Measurements from ENCODE around the gene AP1S1.
"Not testable (repeated sequence)": the region's sequence is repeated elsewhere in the genome, so short reads cannot be mapped to it uniquely, and the experiment has no call there.

Gene AP1S1

DNA sequence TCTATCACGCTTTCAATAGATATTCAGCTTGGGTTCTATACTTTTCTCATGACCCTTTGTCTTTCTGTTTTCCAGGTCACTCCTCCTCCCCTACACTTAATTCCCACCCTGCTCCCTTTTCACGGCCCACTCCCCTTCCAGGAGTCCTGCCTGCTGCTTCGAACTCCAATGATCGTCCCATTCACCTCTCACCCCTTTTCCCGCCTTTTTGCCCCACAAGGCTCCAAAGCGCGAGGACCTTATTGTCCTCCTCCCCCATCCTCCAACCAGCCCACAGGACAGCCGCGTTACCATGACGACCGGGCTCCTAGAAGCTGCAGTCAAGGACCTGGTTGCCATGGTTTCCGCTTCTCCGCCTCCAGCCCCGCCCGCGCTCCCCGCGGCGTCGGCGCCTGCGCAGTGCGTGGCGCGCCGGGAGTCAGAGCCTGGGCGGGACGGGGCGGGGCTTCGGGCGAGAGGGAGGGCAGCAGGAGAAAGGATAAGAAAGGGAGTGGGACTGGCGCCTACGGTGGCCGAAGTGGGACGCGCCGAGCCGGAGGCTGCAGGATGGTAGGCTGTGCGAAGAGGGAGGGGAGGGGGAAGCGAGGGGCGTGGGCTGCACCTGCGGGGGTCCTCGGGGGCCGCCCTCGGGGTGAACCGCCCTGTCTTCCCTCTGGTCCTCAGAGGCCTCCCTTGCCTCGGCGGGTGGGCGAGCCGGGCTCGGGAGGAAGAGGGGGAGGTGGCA, at the start of gene AP1S1:
TSS of gene AP1S1 (plus strand) at position 508 of the 724 bp plus-strand sequence. CDS start at position 547, 39 bp downstream.
- DNase-seq = peak; percentile 92

DNA sequence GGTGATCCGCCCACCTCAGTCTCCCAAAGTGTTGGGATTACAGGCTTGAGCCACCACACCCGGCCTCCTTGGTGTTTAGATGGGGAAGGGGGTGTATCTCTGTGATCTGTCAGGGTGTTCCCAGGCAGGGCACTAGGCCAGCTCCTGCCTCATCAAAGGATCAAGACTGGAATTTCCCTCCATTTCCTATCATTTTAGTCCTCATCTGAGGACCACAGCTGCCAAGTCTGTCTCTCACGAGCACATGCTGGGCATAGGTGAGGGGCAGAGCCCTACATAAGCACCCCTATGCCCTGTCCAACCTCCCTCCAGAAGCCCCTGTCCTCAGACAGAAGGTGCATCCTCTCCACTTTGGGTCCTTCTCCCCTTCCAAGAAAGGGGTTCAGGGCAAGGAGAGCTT, 49.5 kb upstream of the AP1S1 start:
- DNase-seq = no peak

DNA sequence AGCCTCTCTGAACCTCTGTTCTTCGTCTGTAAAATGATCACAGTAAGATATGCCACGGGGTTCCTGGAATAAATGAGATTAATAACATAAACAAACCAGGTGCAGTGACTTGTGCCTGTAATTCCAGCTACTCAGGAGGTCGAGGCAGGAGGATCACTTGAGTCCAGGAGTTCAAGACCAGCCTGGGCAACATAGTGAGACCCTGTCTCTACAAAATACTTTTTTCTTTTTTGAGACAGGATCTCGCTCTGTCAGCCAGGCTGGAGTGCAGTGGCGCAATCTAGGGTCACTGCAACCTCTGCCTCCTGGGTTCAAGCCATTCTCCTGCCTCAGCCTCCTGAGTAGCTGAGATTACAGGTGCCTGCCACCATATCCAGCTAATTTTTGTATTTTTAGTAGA, 49.0 kb upstream of the AP1S1 start:
- not testable (repeated sequence) for DNase-seq

DNA sequence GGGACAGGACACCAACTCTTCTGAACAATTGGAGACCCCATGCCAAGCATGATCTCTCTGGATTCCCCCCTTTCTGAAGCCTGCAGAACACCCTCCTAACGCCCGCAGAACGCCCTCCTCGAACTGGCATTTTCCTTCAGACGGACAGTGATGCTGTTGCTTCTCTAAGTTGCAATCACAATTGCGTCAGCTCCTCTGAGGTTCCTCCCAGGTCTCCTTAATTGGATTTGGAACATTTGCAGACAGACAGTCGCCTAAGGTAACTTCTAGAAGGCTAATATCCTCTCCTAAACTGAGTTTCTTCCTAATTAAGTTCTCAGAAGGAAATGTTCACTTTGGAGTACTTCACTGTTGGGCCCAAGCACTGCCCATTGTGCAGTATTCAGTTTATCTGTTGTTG, 47.9 kb upstream of the AP1S1 start:
- DNase-seq = no peak

DNA sequence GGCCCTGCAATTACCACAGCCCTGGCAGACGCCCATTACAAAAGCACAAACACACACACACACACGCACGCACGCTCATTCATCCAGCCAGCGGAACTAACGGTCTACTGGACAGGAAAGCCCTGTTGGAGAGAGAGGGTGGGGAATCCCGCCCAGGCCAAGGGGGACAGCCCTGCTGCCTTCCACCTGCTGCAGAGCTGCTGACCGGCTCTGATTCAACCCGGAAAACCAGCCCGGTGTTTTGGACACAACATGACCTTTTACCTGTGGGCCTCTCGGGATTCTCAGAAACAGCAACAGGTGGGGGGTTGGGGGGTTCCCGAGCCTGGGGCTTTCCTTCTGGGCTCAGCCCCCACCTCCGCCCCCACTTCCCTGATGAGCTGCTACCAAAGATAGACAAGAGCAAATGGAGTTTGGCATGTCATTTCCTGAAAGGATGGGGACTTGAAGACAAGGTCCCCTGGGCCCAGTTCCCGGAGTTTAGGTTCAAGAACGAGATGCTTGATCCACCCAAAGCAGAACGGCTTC, 45.9 kb upstream of the AP1S1 start:
- DNase-seq = no peak

DNA sequence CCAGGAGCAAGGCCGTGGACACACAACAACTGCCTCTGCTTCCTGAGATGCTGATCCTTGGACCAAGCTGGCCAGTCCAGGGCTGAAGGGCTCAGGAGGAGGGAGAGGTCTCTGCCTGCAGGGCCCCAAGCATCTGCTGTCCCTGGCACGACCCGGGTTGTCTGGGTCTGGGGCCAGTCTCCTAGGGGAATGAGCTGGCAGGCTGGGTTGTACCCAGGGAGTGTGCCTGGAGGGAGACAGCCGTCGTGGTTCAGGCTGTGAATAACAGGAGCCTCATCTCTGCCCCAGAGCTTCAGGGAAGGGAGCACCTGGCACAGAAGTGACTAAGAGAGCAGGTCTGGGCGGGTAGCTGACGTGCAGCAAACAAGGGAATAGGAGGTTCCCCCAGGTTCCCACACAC, 45.3 kb upstream of the AP1S1 start:
- no peak for DNase-seq

DNA sequence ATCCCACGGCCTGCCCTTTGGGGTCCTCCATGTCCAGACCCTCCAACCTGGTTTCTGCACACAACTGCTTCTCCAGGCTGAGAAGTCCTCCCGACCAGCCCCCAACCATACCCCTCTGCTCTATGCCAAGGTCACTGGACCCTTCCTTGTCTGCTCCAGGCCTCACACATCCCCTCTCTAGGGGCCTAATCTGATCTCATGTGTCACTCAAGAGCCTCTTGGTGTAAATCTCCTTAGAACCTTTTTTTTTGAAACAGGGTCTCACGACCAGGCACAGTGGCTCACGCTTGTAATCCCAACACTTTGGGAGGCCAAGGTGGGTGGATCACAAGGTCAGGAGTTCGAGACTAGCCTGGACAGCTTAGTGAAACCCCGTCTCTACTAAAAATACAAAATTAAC, 44.9 kb upstream of the AP1S1 start:
- no peak for DNase-seq

DNA sequence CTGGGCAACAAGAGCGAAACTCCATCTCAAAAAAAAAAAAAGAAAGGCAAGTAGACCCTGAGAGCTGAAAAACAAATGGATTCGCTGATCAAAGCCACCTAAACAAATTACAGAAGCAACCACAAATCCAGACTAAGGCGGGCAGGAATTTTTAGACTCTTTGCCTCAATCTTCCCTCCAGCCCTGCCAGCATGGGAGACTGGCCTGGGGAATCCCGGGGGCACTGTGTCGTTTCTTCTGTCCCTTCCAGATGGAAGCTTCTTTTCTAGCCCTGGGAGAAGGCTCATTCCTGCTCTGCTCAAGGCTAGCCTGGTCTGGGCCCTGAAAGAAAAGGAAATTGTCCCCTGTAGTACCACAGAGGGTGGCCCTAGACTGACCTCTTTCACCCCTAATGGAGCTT, 43.0 kb upstream of the AP1S1 start:
- no peak for DNase-seq

DNA sequence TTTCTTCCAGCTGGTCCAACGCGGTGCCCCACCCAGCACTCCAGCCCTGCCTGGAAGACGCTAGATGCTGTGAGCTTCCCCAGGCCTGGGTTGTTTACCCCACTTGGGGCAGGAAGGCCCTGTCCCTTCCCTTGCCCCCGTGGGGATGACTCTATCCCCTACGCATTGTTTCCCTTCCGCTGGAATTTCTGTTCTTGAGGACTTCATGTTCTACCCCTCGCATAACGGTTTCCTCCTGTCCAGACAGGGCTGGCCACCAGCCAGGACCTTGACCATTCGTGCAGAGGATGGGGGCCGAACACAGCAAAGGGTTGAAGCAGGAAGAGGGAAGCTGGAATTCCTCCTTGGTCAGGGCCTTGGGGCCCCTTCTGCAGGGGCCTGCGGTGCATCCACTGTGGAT, 42.0 kb upstream of the AP1S1 start:
- no peak for DNase-seq

DNA sequence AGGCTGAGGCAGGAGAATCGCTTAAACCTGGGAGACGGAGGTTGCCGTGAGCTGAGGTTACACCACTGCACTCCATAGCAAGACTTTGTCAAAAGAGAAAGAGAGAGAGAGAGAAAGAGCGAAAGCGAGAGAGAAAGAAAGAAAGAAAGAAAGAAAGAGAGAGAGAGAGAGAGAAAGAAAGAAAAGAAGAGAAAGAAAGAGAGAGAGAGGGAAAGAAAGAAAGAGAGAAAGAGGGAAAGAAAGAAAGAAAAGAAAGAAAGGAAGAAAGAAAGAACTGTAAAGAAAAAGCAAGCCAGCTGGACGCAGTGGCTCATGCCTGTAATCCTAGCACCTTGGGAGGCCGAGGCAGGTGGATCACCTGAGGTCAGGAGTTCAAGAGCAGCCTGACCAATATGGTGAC, 41.1 kb upstream of the AP1S1 start:
- not testable (repeated sequence) for DNase-seq

DNA sequence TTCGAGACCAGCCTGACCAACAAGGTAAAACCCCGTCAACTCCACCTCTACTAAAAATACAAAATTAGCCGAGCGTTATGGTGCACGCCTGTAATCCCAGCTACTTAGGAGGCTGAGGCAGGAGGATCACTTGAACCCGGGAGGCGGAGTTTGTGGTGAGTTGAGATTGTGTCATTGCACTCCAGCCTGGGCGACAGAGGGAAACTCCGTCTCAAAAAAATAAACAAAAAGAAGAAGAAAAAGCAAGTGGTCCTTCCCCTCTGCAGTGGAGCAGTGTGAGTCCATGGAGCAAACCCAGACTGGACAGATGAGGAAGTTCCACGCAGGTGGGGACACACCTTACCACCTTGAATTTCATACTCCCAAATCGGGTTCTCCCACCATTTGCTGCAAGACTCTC, 40.4 kb upstream of the AP1S1 start:
- no peak for DNase-seq

DNA sequence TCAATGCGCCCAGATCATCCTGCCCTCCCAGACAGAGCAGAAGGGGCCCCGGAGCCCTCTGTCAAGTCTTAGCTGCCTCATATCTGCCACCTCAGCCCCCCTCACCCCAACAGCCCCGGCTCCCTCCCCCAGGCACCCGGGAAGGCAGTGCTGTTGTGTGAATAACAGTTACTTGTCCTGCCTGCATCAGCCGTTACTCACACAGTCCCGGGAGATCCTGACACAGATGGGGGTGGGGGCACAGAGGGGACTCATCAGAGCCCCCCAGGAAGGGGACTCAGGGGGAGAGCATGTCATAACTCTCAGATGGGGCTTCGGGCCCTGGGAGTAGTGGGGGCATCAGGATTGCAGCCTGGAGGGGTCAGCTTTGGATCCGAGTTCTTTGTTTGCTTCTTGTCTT, 39.8 kb upstream of the AP1S1 start:
- no peak for DNase-seq

DNA sequence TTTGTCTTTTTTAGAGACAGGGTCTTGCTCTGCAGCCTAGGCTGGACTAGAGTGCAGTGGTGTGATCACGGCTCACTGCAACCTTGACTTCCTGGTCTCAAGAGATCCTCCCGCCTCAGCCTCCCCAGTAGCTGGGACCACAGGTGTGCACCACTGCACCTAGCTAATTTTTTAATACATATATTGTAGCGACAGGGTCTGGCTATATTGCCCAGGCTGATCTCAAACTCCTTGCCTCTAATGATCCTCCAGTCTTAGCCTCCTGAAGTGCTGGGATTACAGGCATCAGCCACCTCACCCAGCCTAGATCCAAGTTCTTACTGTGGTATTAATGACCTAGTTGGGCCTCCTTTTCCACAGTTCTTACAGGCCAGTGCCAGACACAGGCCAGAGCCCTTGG, 39.1 kb upstream of the AP1S1 start:
- no peak for DNase-seq

DNA sequence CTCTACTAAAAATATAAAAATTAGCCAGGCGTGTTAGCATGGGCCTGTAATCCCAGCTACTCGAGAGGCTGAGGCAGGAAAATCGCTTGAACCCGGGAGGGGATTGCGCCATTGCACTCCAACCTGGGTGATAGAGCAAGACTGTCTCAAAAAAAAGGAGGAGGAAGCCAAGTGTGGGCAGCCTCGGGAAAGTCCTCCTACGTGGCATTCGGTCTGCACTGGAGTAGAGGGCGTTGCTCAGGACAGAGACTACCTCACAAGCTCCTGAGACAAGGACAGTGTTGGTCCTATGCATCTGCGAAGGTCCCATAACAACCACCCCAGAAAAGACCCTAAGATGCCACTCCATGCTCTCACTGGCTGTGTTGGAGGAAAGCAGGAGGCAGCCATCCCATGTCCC, 37.4 kb upstream of the AP1S1 start:
- DNase-seq = no peak

DNA sequence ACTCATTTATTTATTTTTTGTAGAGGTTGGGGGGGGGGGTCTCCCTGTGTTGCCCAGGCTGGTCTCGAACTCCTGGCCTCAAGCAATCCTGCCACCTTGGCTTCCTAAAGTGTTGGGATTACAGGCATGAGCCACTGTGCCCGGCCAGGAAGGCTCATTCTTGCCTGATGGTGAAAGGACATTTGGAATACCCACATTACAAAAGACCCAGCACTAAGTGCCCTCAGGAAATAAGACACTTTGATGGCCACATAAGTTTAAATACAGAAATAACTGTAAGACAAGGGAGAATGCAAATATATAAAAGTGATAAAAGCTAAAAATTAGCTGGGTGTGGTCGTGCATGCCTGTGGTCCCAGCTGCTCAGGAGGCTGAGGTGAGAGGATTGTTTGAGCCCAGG, 35.4 kb upstream of the AP1S1 start:
- no peak for DNase-seq

DNA sequence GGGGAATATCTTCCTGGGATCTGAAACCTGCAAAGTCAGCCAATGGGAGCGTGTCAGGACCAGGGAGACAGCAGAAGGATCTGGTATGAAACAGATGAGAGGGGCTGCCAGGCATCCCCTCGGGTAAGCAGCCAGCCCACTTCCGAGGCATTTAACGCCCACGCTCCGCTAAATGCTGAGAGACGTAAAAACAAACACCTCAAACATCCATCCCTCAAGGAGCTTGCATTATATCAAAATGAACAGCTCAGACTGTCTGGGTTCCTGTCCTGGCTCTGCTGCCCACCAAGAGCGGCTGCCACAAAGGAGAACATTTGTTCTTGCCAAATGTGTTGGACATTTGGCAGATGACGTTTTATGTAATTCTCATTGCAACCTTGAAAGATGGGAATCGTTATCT, 34.4 kb upstream of the AP1S1 start:
- no peak for DNase-seq

DNA sequence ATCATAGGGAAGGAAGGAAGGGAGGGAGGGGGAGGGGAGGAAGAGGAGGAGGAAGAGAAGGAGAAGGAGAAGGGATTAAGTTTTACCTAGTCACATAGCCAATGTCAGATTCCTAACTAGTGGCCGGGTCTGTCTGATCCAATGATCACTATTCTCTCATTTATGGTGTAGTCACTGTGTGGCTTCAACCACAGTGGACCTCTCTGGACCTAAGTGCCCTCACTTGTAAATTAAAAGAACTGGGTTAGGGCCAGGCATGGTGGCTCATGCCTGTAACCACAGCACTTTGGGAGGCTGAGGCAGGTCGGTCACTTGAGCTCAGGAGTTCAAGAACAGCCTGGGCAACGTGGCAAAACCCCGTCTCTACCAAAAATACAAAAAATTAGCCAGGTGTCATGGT, 34.0 kb upstream of the AP1S1 start:
- no peak for DNase-seq

DNA sequence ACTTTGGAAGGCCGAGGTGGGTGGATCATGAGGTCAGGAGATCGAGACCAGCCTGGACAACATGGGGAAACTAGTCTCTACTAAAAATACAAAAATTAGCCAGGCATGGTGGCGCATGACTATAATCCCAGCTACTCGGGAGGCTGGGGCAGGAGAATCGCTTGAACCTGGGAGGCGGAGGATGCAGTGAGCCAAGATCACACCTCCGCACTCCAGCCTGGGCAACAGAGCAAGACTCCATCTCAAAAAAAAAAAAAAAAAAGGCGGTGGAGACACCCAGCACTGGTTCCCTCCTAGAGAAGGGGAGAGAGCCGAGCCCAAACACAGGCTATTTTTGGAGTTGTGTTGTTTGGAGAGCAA, 32.7 kb upstream of the AP1S1 start:
- not testable (repeated sequence) for DNase-seq

DNA sequence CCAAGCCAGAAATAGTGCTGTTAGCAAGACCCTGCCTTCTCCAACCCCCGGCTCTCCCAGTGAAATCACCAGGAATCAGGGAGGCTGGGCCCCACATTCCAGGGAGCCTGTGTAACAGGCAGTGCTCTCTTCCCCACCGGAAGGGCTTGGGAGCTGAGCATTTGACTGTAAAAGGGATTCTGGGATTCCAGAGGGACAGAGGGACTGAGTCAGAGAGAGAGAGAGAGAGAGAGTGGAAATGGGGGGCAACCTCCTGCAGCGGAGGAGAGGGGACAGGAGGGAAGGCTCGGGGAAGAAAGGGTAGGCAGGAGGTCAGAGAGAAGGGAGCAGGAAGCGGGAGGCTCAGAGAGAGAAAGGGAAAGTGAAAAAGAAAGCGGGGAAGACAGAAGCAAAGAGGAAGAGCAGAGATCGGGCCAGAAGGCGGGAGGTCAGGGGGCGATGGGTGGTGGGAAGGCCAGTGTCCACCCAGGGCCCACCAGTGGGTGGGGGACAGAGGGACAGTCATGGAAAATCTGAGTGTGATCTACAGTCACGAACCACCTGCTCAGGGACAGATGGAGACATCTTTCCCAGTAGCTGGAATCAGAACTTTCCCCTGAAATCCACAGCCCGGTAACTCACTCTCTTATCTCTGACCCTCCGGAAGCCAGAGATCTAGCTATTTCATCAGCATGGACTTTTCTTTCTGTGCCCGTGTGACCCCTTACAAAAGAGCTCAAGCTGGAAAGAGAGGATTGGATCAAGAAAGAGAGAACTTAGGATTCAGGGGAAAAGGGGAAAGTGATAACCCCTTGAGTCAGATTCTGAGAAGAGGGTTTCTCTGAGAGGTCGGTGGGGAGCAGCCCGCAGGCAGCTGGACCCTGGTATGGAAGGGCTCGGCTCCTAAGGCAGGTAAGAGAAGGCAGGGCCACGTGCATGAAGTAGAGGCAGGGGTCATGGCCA, 32.0 kb upstream of the AP1S1 start:
- no peak for DNase-seq

DNA sequence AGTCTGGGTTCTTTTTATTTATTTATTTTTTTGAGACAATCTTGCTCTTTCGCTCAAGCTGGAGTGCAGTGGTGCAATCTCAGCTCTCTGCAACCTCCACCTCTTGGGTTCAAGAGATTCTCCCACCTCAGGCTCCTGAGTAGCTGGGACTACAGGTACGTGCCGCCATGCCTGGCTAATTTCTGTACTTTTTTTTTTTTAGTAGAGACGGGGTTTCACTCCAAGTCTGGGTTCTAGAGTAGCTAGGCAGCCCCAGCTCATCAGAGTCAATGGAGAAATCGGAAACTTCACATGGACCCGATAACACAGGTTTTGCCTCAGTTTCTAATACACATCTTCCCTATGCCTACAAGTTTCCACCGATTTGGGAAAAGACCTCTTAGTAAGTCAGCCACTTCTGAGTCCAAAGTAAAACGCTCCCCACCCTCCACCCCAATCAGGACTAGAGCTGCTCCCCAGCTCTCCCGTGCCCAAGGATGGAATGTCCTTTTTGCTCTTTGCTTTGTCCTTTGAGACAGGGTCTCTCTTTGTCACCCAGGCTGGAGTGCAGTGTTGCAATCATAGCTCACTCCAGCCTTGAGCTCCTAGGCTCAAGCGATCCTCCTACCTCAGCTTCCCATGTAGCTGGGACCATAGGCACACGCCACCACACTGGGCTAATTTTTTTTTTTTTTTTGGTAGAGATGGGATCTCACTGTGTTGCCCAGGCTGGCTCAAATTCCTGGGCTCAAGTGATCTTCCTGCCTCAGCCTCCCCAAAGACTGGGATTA, 31.2 kb upstream of the AP1S1 start:
- DNase-seq = no peak

DNA sequence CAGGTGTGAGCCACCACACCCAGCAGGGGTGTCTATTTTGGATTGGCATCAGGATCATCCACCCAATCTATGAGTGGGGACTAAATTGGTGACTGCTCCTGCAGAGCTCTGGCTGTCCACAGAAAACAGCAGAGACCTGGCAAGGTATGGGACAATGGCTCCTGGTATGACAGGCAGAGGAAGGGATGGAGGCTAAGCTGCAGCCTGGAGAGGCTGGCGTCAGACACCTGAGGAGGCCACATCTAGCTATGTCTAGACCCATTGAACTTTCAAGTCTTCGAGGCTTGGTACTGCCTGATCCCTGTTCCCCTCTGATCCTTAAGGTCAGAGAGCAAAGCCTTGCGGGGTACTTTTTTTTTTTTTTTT, 30.6 kb upstream of the AP1S1 start:
- DNase-seq = no peak

DNA sequence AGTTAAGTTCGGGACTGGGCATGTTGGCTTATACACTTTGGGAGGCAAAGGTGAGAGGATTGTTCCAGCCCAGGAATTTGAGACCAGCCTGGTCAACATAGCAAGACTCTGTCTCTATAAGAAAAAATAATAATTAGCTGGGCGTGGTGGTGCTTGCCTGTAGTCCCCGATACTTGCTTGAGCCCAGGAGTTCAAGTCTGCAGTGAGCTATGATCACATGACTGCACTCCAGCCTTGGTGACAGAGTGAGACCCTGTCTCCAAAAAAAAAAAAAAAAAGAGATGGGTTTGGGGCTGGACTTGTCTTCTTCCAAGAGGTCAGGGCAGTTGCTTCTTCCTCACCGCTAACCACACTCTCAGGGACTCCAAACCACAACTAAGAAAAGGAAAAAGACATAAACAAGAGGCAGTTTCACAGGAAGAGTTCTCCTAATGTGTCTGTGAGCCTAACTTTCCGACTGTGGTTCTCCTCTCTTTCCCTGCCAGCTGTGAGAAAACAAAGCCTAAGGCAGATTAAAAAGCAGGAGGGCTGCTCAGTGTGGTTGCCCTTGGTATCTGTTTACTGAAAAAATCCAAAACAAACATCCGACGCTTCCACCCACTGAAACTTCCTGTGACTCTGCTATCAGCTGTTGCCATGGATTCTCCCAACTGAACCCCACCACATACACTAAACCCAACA, 29.8 kb upstream of the AP1S1 start:
- DNase-seq = no peak

Measured in stimulated activated CD4-positive, alpha-beta T cell treated with anti-CD3 and anti-CD28 coated beads, Interleukin-1b, Interleukin-23, amount 100 ng/mL, for 48 hours (primary cell).